CD4-positive, alpha-beta memory T cell (primary cell): Measurements from ENCODE around the gene ENTPD7. TPM values are rescaled to one million over a fixed set of nuclear protein-coding genes. Genes with fewer than 3 reads are reported as not detected.
"Not testable (repeated sequence)": the region's sequence is repeated elsewhere in the genome, so short reads cannot be mapped to it uniquely, and the experiment has no call there.

Experiments
- CTCF ChIA-PET: fragments of 350-600 bp; sonication (Branson Sonifier 250); formaldehyde crosslinking; loops from one replicate; lab custom pipeline; 2021; ENCODE audit warnings: inconsistent platforms; ENCODE audit not compliant: partially characterized antibody; lab: Charles Lee
- POLR2A ChIA-PET: fragments of 350-600 bp; sonication (Branson Sonifier 250); formaldehyde crosslinking; loops from one replicate; lab custom pipeline; 2021; ENCODE audit not compliant: partially characterized antibody; lab: Charles Lee
- DNase-seq, 5 donors: peaks; one replicate each; pipeline versions ENCODE4 v3.0.0 to v3.0.0-alpha.2; 2020 to 2022; ENCODE audit warnings: mixed read lengths in 1 of 5
- H3K27ac ChIP-seq: one replicate; pipeline ENCODE4 v1.7.0; 2013; ENCODE audit warnings: low read depth, low read length
- H3K27me3 ChIP-seq: 2 replicates; pipeline ENCODE4 v1.7.0; 2013; ENCODE audit warnings: mild to moderate bottlenecking, low read length, moderate library complexity; ENCODE audit not compliant: insufficient read depth
- H3K36me3 ChIP-seq: 2 replicates; pipeline ENCODE4 v1.7.0; 2013; ENCODE audit warnings: mild to moderate bottlenecking, low read length, moderate library complexity; ENCODE audit not compliant: insufficient read depth
- H3K4me1 ChIP-seq: 2 replicates; pipeline ENCODE4 v1.7.0; 2013; ENCODE audit warnings: mild to moderate bottlenecking, low read length, moderate library complexity; ENCODE audit not compliant: insufficient read depth
- H3K4me3 ChIP-seq, 2 donors: one replicate each; pipeline ENCODE4 v1.7.0; 2013; ENCODE audit warnings: low read length in 2 of 2, mild to moderate bottlenecking in 1 of 2
- H3K9me3 ChIP-seq, 2 donors: one replicate each; pipeline ENCODE4 v1.7.0; 2013; ENCODE audit warnings: low read length in 2 of 2, control low read depth in 1 of 2; ENCODE audit not compliant: control insufficient read depth in 1 of 2
- H3K27ac Mint-ChIP-seq, 7 donors: one replicate each; pipeline ENCODE4 v1.8.0; 2020 to 2021; ENCODE audit warnings: mixed read lengths in 7 of 7, mild to moderate bottlenecking in 6 of 7, inconsistent platforms in 3 of 7, moderate library complexity in 3 of 7
- H3K27me3 Mint-ChIP-seq, 2 donors: one replicate each; pipeline ENCODE4 v1.8.0; 2020 to 2021; ENCODE audit warnings: mixed read lengths in 2 of 2
- H3K36me3 Mint-ChIP-seq, 2 donors: one replicate each; pipeline ENCODE4 v1.8.0; 2020 to 2021; ENCODE audit warnings: mixed read lengths in 2 of 2, inconsistent platforms in 1 of 2, mild to moderate bottlenecking in 1 of 2
- H3K4me1 Mint-ChIP-seq, 4 donors: one replicate each; pipeline ENCODE4 v1.8.0; 2020 to 2021; ENCODE audit warnings: mixed read lengths in 4 of 4, mild to moderate bottlenecking in 1 of 4
- H3K4me3 Mint-ChIP-seq, 8 donors: one replicate each; pipeline ENCODE4 v1.8.0; 2020 to 2021; ENCODE audit warnings: mixed read lengths in 8 of 8, mild to moderate bottlenecking in 7 of 8, moderate library complexity in 6 of 8, inconsistent platforms in 3 of 8
- H3K9me3 Mint-ChIP-seq, 8 donors: one replicate each; pipeline ENCODE4 v1.8.0; 2020 to 2021; ENCODE audit warnings: mixed read lengths in 8 of 8, mild to moderate bottlenecking in 5 of 8, inconsistent platforms in 3 of 8, moderate library complexity in 1 of 8
- intact Hi-C: fragments of 100-400 bp; cut with micrococcal nuclease; formaldehyde crosslinking; loops from one replicate; pipeline ENCODE4 v1.15.1; 2023
- polyA plus RNA-seq, 2 donors: library from polyadenylated mRNA; unstranded; fragments of 300-500 nt; fragmentation: Illumina TruSeq; gene quantifications; one replicate each; pipeline ENCODE4 v1.2.3, GENCODE V29; 2021
- total RNA-seq, 2 experiments: library from RNA; stranded (reverse); gene quantifications; one replicate each; pipeline ENCODE4 v1.2.3, GENCODE V29; 2021

The ENTPD7 gene
- total and polyA plus RNA-seq, 4 experiments from 2014 or later, result 1.7 to 3.9 (median 2.9) TPM

DNA sequence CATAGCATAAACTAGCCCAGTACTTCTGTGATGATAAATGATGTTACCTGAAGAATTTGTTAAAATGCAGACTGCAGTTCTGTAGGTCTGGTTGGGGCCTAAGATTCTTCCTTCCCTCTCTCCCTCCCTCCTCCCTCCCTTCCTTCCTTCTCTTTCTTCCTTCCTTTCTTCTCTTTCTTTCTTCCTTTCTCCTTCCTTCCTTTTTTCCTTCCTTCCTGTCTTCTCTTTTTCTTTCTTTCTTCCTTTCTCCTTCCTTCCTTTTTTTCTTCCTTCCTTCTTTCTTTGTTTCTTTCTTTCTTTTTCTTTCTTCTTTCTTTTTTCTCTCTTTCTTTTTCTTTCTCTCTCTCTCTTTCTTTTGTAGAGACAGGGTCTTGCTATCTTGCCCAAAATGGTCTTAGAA lies 35.4 kb upstream of the ENTPD7 start:
- Histone ChIP-seq H3K4me3 (no peak overlapping the region), H3K4me1 (peaks cover 16% of the 10 kb centered on the region), H3K9me3 (no peaks in the 10 kb centered on the region), H3K27ac (no peak overlapping the region), H3K36me3 (no peaks in the 10 kb centered on the region), H3K27me3 (no peaks in the 10 kb centered on the region)
- ChIA-PET CTCF (interaction anchor here (6.2 kb wide), 1 partner anchor 12 kb away, joined by 45 read pairs; no protein-coding TSS in a partner anchor), POLR2A (interaction anchor here (1.1 kb wide), 1 partner anchor 108 kb away, joined by 3 read pairs; the partner anchor contains the start of genes COX15 and CUTC)
- Mint-ChIP-seq H3K4me3 (peak overlapping the region in 1 of 8 donors; percentile 6), H3K27ac (peak overlapping the region in 2 of 7 donors; percentile 57 to 77), H3K9me3 (no peaks in the 10 kb centered on the region), H3K36me3 (peaks cover 0 to 6% of the 10 kb centered on the region in 2 donors), H3K4me1 (peaks cover 12 to 30% (median 18%) of the 10 kb centered on the region in 4 donors), H3K27me3 (peaks cover 0 to 2% of the 10 kb centered on the region in 2 donors)
- DNase-seq, result no peak
- intact Hi-C loops, result loop anchor here (5.0 kb wide), 3 partner anchors 88 to 1177 kb away; partner anchors contain the start of genes HIF1AN and HPS1

- H3K27me3 Mint-ChIP-seq, H3K9me3 ChIP-seq, H3K27me3 ChIP-seq, H3K4me1 ChIP-seq, H3K36me3 ChIP-seq, intact Hi-C loops, H3K4me3 ChIP-seq, H3K36me3 Mint-ChIP-seq, H3K4me3 Mint-ChIP-seq, H3K9me3 Mint-ChIP-seq, POLR2A ChIA-PET, H3K27ac ChIP-seq, DNase-seq: not testable (repeated sequence)
- H3K27ac Mint-ChIP-seq, result peak overlapping the region in 1 of 7 donors; percentile 26
- CTCF ChIA-PET, result interaction anchor here (1.3 to 6.2 kb wide), 3 partner anchors 8 to 13 kb away, joined by 3 to 45 read pairs (median 4); no protein-coding TSS in a partner anchor
- peaks cover 7 to 25% (median 12%) of the 10 kb centered on the region in 4 donors for H3K4me1 Mint-ChIP-seq
Observed at GRCh38 chr10:99625124-99625523, 34.2 kb upstream of the ENTPD7 start.

DNA sequence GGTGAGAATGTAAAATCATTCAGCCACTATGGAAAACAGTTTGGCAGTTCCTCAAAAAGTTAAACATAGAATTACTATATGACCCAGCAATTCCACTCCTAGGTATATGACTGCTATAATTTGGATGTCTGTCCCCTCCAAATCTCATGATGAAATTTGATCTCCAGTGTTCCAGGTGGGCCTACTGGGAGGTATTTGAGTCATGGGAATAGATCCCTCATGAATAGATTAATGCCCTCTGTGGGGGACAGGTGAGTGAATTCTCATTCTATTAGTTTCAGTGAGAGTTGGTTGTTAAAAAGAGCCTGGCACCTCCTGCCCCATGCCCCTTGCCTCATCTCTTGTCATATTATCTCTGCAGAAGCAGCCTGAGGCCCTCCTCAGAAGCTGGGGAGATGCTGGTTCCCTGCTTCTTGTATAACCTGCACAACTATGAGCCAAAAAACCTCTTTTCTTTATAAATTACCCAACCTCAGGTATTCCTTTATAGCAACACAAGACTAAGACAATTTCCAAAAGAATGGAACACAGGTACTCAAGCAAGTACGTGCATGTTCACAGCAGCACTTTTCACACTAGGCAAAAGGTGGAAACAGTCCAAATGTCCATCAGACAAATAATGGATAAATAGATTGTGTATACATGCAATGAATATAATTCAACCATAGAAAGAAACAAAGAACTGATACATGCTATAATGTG lies 30.2 kb upstream of the ENTPD7 start:
- Mint-ChIP-seq H3K4me1 (no peaks in the 10 kb centered on the region), H3K27me3 (peaks cover 8 to 14% of the 10 kb centered on the region in 2 donors), H3K9me3 (no peaks in the 10 kb centered on the region), H3K27ac (no peak overlapping the region), H3K4me3 (no peak overlapping the region), H3K36me3 (no peaks in the 10 kb centered on the region)
- H3K27me3 ChIP-seq, result no peaks in the 10 kb centered on the region
- no peaks in the 10 kb centered on the region for H3K4me1 ChIP-seq
- intact Hi-C loops, result no loop called here
- no peaks in the 10 kb centered on the region for H3K9me3 ChIP-seq
- DNase-seq, result no peak
- ChIA-PET CTCF (interaction anchor here (1.6 kb wide), 1 partner anchor 14 kb away, joined by 4 read pairs; no protein-coding TSS in a partner anchor), POLR2A (no interaction called here)
- H3K4me3 ChIP-seq, result no peak overlapping the region
- no peaks in the 10 kb centered on the region for H3K36me3 ChIP-seq
- H3K27ac ChIP-seq, result no peak overlapping the region

- Histone ChIP-seq H3K27me3 (no peaks in the 10 kb centered on the region), H3K4me3 (no peak overlapping the region), H3K9me3 (no peaks in the 10 kb centered on the region), H3K27ac (no peak overlapping the region), H3K36me3 (no peaks in the 10 kb centered on the region), H3K4me1 (no peaks in the 10 kb centered on the region)
- H3K4me3 Mint-ChIP-seq, result no peak overlapping the region
- no peaks in the 10 kb centered on the region for H3K36me3 Mint-ChIP-seq
- no peaks in the 10 kb centered on the region for H3K4me1 Mint-ChIP-seq
- intact Hi-C loops, result no loop called here
- ChIA-PET POLR2A (no interaction called here), CTCF (interaction anchor here (1.6 kb wide), 1 partner anchor 15 kb away, joined by 4 read pairs; no protein-coding TSS in a partner anchor)
- no peak overlapping the region for H3K27ac Mint-ChIP-seq
- no peaks in the 10 kb centered on the region for H3K9me3 Mint-ChIP-seq
- no peak for DNase-seq
- H3K27me3 Mint-ChIP-seq, result peaks cover 10 to 18% of the 10 kb centered on the region in 2 donors
Observed at GRCh38 chr10:99629625-99629978, 29.7 kb upstream of the ENTPD7 start.

DNA sequence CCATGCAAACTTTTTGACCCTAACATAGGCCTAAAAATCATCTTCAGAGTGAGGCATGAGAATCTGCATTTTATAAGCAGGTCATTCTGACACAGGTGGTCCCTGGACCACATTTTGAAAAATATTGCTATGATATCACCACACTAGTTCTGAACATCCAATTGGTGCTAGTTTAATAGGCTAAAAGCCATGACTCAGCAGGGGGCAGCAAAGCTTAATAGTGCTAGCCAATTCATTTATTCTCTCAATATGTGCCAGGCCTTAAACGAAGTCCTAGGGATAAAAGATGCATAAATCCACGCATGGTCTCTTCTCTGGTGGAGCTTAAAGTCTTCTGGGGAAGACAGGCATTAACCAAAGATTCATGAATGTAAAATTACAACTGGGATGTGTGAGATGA lies 28.9 kb upstream of the ENTPD7 start:
- peaks cover 0 to 2% (median 0%) of the 10 kb centered on the region in 8 donors for H3K9me3 Mint-ChIP-seq
- H3K36me3 Mint-ChIP-seq, result no peaks in the 10 kb centered on the region
- H3K9me3 ChIP-seq, result no peaks in the 10 kb centered on the region
- no peak overlapping the region for H3K27ac Mint-ChIP-seq
- no peak overlapping the region for H3K27ac ChIP-seq
- POLR2A ChIA-PET, result no interaction called here
- H3K36me3 ChIP-seq, result no peaks in the 10 kb centered on the region
- H3K4me1 Mint-ChIP-seq, result no peaks in the 10 kb centered on the region
- intact Hi-C loops, result no loop called here
- DNase-seq, result no peak
- no peaks in the 10 kb centered on the region for H3K4me1 ChIP-seq
- CTCF ChIA-PET, result interaction anchor here (1.6 kb wide), 2 partner anchors 16 to 19 kb away, joined by 3 to 4 read pairs; no protein-coding TSS in a partner anchor
- no peaks in the 10 kb centered on the region for H3K27me3 ChIP-seq
- peaks cover 14 to 22% of the 10 kb centered on the region in 2 donors for H3K27me3 Mint-ChIP-seq
- H3K4me3 Mint-ChIP-seq, result no peak overlapping the region
- no peak overlapping the region for H3K4me3 ChIP-seq

DNA sequence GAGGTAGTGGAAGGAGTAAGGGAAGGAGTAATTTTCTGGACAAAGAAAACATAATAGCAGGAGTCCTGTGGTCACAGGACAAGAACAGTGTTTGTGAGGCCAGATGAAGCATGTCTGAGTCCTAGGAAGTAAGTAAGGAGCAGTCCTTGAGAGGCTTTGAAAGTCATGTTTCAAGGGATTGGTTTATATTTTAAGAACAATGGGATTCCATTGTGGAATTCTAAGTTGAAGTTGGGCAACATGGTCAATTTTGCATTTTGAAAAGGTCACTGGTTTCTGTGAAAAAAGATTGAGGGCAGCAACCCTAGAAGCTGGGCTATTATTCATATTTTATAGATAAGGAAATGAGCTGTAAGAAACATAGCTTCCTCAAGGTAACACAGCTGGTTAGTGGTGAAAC lies 28.3 kb upstream of the ENTPD7 start:
- ChIA-PET POLR2A (no interaction called here), CTCF (interaction anchor here (1.0 to 1.6 kb wide), 2 partner anchors 19 to 27 kb away, joined by 3 read pairs; no protein-coding TSS in a partner anchor)
- Mint-ChIP-seq H3K4me3 (no peak overlapping the region), H3K36me3 (no peaks in the 10 kb centered on the region), H3K27ac (peak overlapping the region in 1 of 7 donors; percentile 37), H3K9me3 (peaks cover 0 to 2% (median 0%) of the 10 kb centered on the region in 8 donors), H3K27me3 (peaks cover 16 to 22% of the 10 kb centered on the region in 2 donors), H3K4me1 (no peaks in the 10 kb centered on the region)
- H3K27me3 ChIP-seq, result no peaks in the 10 kb centered on the region
- H3K4me1 ChIP-seq, result no peaks in the 10 kb centered on the region
- no peak for DNase-seq
- H3K36me3 ChIP-seq, result no peaks in the 10 kb centered on the region
- no peaks in the 10 kb centered on the region for H3K9me3 ChIP-seq
- no peak overlapping the region for H3K27ac ChIP-seq
- intact Hi-C loops, result no loop called here
- no peak overlapping the region for H3K4me3 ChIP-seq

DNA sequence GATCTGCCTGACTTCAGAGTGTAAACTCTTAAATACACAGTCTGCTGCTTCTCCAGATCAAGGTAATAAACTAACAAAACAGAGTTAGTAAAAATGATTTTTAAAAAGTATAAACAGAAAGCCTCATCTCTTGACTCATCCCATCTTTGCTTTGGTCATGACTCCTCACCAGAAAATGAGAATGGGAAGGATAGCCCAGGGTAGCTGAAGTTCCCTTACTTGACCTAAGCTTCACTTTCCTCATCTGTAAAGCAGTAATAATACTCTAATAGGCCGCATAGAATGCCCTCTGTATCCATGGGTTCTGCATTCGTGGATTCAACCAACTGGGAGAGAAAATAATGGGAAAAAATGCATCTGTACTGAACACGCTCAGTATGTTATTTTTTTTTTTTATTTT lies 27.8 kb upstream of the ENTPD7 start:
- peaks cover 16 to 22% of the 10 kb centered on the region in 2 donors for H3K27me3 Mint-ChIP-seq
- H3K4me3 Mint-ChIP-seq, result no peak overlapping the region
- no peaks in the 10 kb centered on the region for H3K36me3 ChIP-seq
- H3K4me3 ChIP-seq, result no peak overlapping the region
- ChIA-PET CTCF (interaction anchor here (1.0 to 1.6 kb wide), 2 partner anchors 20 to 28 kb away, joined by 3 read pairs; no protein-coding TSS in a partner anchor), POLR2A (no interaction called here)
- H3K4me1 Mint-ChIP-seq, result no peaks in the 10 kb centered on the region
- no peak overlapping the region for H3K27ac Mint-ChIP-seq
- intact Hi-C loops, result no loop called here
- no peaks in the 10 kb centered on the region for H3K4me1 ChIP-seq
- H3K27me3 ChIP-seq, result no peaks in the 10 kb centered on the region
- H3K9me3 ChIP-seq, result no peaks in the 10 kb centered on the region
- peaks cover 0 to 2% (median 0%) of the 10 kb centered on the region in 8 donors for H3K9me3 Mint-ChIP-seq
- no peaks in the 10 kb centered on the region for H3K36me3 Mint-ChIP-seq
- no peak overlapping the region for H3K27ac ChIP-seq
- DNase-seq, result no peak
